NCI-H2227 (cell line): Measurements from ENCODE around the gene NIBAN1.
"Not testable (repeated sequence)": the region's sequence is repeated elsewhere in the genome, so short reads cannot be mapped to it uniquely, and the experiment has no call there.

Source experiments
- DNase-seq: peaks from one replicate; lab custom pipeline; 2025; ENCODE audit not compliant: unreplicated experiment; lab: John Stamatoyannopoulos, UW

Gene NIBAN1, protein sequence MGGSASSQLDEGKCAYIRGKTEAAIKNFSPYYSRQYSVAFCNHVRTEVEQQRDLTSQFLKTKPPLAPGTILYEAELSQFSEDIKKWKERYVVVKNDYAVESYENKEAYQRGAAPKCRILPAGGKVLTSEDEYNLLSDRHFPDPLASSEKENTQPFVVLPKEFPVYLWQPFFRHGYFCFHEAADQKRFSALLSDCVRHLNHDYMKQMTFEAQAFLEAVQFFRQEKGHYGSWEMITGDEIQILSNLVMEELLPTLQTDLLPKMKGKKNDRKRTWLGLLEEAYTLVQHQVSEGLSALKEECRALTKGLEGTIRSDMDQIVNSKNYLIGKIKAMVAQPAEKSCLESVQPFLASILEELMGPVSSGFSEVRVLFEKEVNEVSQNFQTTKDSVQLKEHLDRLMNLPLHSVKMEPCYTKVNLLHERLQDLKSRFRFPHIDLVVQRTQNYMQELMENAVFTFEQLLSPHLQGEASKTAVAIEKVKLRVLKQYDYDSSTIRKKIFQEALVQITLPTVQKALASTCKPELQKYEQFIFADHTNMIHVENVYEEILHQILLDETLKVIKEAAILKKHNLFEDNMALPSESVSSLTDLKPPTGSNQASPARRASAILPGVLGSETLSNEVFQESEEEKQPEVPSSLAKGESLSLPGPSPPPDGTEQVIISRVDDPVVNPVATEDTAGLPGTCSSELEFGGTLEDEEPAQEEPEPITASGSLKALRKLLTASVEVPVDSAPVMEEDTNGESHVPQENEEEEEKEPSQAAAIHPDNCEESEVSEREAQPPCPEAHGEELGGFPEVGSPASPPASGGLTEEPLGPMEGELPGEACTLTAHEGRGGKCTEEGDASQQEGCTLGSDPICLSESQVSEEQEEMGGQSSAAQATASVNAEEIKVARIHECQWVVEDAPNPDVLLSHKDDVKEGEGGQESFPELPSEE

GRCh38 chr1:184974056-184974836 is at the start of gene NIBAN1:
Gene NIBAN1 (minus strand): TSS chr1:184974508. CDS start chr1:184974356, 152 bp downstream.
- DNase-seq: peak; percentile 74

- DNase-seq: no peak
These were observed 43.7 kb upstream of the NIBAN1 start for GRCh38 chr1:185017966-185018365.

GRCh38 chr1:185017338-185017737 is 43.0 kb upstream of the NIBAN1 start:
- no peak for DNase-seq

GRCh38 chr1:185016880-185017279 is 42.6 kb upstream of the NIBAN1 start:
- no peak for DNase-seq

GRCh38 chr1:185015631-185016030 is 41.3 kb upstream of the NIBAN1 start:
- DNase-seq: no peak

DNA sequence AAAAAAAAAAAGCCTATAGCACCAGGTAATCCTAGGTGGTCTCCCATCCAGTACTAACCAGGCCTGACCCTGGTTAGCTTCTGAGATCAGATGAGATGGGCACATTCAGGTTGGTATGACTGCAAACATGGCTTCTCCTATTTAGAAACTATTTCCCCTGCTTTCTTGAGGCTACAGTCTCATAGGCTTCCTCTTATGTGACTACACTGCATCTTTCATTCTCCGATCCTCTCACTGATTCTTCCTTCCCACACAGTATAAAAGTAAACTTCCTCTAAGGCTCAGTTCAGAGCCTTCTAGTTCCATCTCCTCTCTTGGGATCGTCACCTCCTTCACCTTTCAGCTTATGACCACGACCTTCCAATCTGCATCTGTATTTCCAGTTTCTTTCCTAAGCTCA is 40.6 kb upstream of the NIBAN1 start:
- DNase-seq: no peak

DNA sequence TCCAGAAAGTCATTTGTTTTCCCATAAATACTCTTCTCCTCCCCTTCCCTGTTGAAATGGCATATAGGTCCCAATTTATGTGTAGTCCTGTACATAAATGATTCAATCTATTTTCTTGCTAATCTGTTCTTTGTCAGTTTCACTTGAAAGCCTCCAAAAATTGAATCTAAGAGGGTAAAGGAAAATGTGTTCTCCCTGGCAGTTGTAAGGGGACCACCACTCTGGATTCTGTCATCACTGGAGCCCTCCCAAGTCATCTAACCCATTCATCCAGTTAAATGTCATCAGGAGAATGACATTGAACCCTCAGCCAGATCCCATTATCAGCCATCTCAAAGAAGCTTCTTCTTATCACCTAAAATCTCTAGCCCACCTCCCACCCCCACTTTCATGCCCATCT is 36.1 kb upstream of the NIBAN1 start:
- no peak for DNase-seq

DNA sequence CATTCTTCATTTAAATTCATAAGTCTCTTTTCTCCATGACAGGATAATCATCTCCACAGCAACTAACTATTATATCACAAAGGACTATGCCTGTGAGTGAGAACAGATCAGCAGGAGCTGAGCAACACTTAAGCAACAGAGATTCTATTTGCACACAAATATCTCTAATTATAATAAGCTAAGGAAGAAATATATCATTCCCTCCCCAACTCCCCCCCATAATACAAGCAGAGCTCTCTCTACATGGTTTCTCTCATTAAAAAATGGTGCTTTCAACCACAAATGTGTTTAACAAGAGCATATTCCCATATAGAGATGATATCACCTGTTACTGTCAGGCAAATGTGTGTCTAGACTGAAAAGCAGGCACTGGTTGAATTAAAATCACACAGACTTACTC is 34.5 kb upstream of the NIBAN1 start:
- DNase-seq: peak; percentile 68

DNA sequence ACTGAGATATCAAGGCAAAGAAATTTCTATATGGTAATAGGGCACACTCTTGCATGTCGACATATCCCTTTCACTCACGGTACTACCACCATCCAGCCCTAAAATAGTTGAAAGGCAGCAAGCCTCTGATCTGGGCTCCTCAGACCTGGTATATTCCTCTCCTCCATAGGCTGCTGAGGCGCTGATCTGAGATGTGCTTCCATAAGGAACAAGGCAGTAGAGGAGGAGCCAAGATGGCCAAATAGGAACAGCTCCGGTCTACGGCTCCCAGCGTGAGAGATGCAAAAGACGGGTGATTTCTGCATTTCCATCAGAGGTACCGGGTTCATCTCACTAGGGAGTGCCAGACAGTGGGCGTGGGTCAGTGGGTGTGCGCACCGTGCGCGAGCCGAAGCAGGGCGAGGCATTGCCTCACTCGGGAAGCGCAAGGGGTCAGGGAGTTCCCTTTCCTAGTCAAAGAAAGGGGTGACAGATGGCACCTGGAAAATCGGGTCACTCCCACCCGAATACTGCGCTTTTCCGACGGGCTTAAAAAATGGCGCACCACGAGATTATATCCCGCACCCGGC is 27.1 kb upstream of the NIBAN1 start:
- DNase-seq: peak; percentile 18

DNA sequence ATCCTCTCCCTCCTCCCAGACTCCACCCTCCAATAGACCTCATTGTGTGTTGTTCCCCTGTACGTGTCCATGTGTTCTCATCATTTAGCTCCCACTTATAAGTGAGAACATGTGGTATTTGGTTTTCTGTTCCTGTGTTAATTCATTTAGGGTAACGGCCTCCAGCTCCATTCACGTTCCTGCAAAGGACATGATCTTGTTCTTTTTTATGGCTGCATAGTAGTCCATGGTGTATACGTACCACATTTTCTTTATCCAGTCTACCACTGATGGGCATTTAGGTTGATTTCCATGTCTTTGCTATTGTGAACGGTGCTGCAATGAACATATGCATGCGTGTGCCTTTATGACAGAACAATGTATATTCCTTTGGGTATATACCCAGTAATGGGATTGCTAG is 25.7 kb upstream of the NIBAN1 start:
- not testable (repeated sequence) for DNase-seq

DNA sequence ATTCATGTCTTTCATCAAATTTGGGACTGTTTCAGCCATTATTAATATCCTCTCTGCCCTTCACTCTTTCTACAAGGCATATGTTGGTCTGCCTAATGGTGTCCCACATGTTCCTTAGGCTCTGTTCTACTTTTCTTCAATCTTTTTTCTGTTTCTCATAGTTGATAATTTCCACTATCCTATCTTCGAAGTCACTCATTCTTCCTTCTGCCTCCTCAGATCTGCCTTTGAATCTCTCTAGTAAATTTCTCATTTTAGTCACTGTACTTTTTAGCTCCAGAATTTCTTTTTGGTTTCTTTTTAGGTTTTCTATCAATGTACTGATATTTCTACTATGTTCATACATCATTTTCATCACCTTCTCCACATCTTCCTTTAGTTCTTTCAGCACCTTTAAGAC is 20.0 kb upstream of the NIBAN1 start:
- no peak for DNase-seq

GRCh38 chr1:184992271-184992670 is 18.0 kb upstream of the NIBAN1 start:
- no peak for DNase-seq

DNA sequence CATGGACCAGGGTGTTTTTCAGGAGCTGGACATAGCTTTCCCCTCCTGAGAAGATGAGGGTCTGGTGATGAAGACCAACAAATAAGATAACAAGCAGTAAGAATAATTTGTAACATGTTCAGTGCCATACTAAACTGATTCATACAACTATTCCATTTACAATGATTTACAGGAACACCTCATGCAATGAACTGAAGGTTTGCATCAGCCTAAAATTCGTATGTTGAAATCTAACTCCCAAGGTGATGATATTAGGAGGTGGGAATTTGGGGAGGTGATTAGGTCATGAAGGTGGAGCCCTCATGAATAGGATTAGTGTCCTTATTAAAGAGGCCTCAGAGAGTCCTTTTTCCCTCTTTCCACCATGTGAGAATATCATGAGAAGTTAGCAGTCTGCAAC is 15.9 kb upstream of the NIBAN1 start:
- DNase-seq: no peak

DNA sequence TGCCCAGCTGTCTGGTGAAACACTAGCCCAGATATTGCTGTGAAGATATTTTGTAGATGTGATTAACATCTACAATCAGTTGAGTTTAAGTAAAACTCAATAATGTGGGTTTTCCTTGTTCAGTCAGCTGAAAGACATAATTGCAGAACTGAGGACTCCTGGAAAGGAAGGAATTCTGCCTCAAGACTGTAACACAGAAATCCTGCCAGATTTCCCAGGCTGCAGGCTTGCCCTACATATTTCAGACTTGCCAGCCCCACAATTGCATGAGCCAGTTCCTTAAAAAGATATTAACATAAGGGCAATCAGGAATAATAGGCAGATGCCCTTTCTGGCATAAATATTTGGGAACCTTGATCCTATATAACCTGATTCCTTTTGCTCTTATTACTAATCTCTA is 14.2 kb upstream of the NIBAN1 start:
- no peak for DNase-seq

GRCh38 chr1:184987696-184988095 is 13.4 kb upstream of the NIBAN1 start:
- DNase-seq: no peak

GRCh38 chr1:184986250-184986649 is 11.9 kb upstream of the NIBAN1 start:
- no peak for DNase-seq

DNA sequence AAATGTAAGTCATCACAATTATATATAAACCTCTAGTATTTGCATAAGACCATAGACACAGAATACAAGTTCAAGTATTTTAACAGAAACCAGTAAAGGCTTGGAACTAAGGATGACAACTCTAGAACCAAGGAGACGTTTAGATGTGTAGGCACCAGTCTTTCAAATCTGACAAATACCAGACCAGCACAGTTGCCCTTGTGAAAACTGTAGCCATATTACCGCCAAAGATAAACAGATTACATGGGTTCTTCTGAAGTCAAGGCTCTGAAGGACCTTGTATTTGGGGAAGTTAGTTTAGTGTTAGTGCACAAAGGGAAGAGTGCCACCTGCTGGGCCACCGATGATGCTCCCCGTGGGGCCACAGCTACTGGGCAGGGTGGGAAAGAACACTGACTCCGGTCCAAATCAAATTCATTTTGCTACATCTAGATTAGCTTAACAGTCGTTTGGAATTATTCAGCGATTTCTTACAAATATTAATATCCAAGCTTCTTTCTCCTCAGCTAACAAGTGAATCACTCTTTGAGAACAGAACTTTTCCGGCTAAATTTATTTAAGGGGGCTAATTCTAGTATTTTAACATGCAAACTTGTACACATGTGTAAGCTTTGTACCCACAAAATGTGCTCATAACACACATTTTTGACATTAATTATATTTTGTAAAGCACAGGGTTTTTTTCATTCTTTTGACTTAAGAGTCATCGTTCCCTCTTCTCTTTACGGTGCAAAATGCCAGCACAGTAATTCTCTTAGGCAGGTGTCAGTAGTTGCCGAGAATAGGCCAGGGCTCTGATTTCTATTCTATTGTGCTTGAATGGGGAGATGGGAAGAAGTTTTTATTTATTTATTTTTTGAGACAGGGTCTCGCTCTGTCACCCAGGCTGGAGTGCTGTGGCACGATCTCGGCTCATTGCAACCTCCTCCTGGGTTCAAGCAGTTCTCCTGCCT is 8.0 kb upstream of the NIBAN1 start:
- DNase-seq: peak; percentile 51

DNA sequence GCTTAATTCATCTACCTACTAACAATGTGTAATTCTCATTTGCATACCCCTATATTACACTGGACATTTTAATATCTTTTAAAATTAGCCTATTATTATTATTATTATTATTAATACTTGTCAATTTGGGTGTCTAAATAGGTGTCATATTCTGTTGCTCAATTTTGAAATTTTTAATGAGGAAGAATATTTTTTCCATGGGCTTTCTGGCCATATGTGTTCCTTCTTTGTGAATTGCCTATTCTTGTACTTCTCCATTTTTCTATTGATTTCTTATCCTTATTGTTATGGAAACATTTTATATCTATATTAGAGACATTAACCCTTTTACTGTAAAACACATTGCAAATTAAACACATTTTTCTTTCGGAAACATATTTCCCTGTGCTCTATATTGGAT is 6.4 kb upstream of the NIBAN1 start:
- DNase-seq: no peak

- DNase-seq: no peak
These were observed 1.0 kb upstream of the NIBAN1 start for GRCh38 chr1:184975208-184975870.

DNA sequence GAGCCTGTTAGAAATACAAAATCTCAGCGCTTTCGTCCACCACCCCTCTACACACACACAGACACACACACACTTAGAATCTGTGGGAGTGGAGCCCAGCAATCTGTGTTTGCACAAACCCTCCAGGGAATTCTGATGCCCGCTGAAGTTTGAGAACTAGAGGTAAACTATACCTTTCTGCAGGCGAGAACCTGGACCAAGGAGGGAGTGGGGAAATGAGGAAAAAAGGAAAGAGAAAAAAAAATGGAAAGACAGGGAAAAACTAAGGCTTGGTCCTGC is 468 bp upstream of the NIBAN1 start:
- DNase-seq: no peak
